Measurements from ENCODE around the gene CCN5. TPM values are rescaled to one million over a fixed set of nuclear protein-coding genes. Genes with fewer than 3 reads are reported as not detected.

Gene CCN5
- total RNA-seq, 2 experiments from 2014 or later: not detected

- CTCF ChIA-PET (ENCODE audit: unreplicated experiment): no interaction called here
- no peak overlapping the region for H2AFZ ChIP-seq (ENCODE audit: low read length)
- no TSS peak for BruUV-seq (replicated peaks)
- no peak for TF ChIP-seq EZH2phosphoT487 (IDR thresholded peaks at IDR 0.05; ENCODE audit: borderline replicate concordance, low read depth, low read length)
- no peak for TF ChIP-seq CTCF (conservative IDR thresholded peaks at IDR 0.05; ENCODE audit: low read length)
- H3K4me1 ChIP-seq (ENCODE audit: insufficient read depth, low read length, poor library complexity, severe bottlenecking): no peaks in the 10 kb centered on the region
- no peak overlapping the region for H3K4me2 ChIP-seq (ENCODE audit: low read length)
- intact Hi-C loops (cut with micrococcal nuclease; ENCODE audit: unreplicated experiment): no loop called here
- POLR2A ChIA-PET: interaction anchor here (0.6 kb wide), 1 partner anchor 401 kb away, joined by 3 read pairs; no protein-coding TSS in a partner anchor
- H3K36me3 ChIP-seq (ENCODE audit: insufficient read depth, low read length): no peaks in the 10 kb centered on the region
- H3K79me2 ChIP-seq (ENCODE audit: insufficient read depth, low read depth, low read length): no peaks in the 10 kb centered on the region
- H3K9me3 ChIP-seq (ENCODE audit: low read length): no peaks in the 10 kb centered on the region
- H4K20me1 ChIP-seq (ENCODE audit: insufficient read depth, low read length): no peaks in the 10 kb centered on the region
- no peak overlapping the region for H3K4me3 ChIP-seq (ENCODE audit: low read depth, low read length, poor library complexity, severe bottlenecking)
- H3K9me2 ChIP-seq (ENCODE audit: insufficient read depth, low read length): no peaks in the 10 kb centered on the region
- no peak for DNase-seq (ENCODE audit: low spot score)
- H3K27ac ChIP-seq (ENCODE audit: low read depth, low read length, poor library complexity, severe bottlenecking): no peak overlapping the region
These were observed 6.6 kb downstream of the CCN5 start for GRCh38 chr20:44721785-44722054.

GRCh38 chr20:44722990-44723389 lies 7.8 kb downstream of the CCN5 start:
- no peak overlapping the region for H3K4me2 ChIP-seq (ENCODE audit: low read length)
- no peak overlapping the region for H3K4me3 ChIP-seq (ENCODE audit: low read depth, low read length, poor library complexity, severe bottlenecking)
- no peaks in the 10 kb centered on the region for H3K36me3 ChIP-seq (ENCODE audit: insufficient read depth, low read length)
- POLR2A ChIA-PET: no interaction called here
- H3K9me2 ChIP-seq (ENCODE audit: insufficient read depth, low read length): no peaks in the 10 kb centered on the region
- H3K79me2 ChIP-seq (ENCODE audit: insufficient read depth, low read depth, low read length): no peaks in the 10 kb centered on the region
- H2AFZ ChIP-seq (ENCODE audit: low read length): no peak overlapping the region
- H3K27ac ChIP-seq (ENCODE audit: low read depth, low read length, poor library complexity, severe bottlenecking): no peak overlapping the region
- intact Hi-C loops (cut with micrococcal nuclease; ENCODE audit: unreplicated experiment): no loop called here
- BruUV-seq (replicated peaks): no TSS peak
- TF ChIP-seq CTCF (conservative IDR thresholded peaks at IDR 0.05; ENCODE audit: low read length): no peak
- no peak for TF ChIP-seq EZH2phosphoT487 (IDR thresholded peaks at IDR 0.05; ENCODE audit: borderline replicate concordance, low read depth, low read length)
- H4K20me1 ChIP-seq (ENCODE audit: insufficient read depth, low read length): no peaks in the 10 kb centered on the region
- no peaks in the 10 kb centered on the region for H3K9me3 ChIP-seq (ENCODE audit: low read length)
- no peak for DNase-seq (ENCODE audit: low spot score)
- H3K4me1 ChIP-seq (ENCODE audit: insufficient read depth, low read length, poor library complexity, severe bottlenecking): no peaks in the 10 kb centered on the region
- CTCF ChIA-PET (ENCODE audit: unreplicated experiment): no interaction called here

- TF ChIP-seq EZH2phosphoT487 (IDR thresholded peaks at IDR 0.05; ENCODE audit: borderline replicate concordance, low read depth, low read length) (no peak), CTCF (conservative IDR thresholded peaks at IDR 0.05; ENCODE audit: low read length) (no peak)
- H3K9me3 ChIP-seq (ENCODE audit: low read length): no peaks in the 10 kb centered on the region
- H3K9me2 ChIP-seq (ENCODE audit: insufficient read depth, low read length): no peaks in the 10 kb centered on the region
- H4K20me1 ChIP-seq (ENCODE audit: insufficient read depth, low read length): no peaks in the 10 kb centered on the region
- no peak overlapping the region for H3K4me2 ChIP-seq (ENCODE audit: low read length)
- no peak overlapping the region for H3K4me3 ChIP-seq (ENCODE audit: low read depth, low read length, poor library complexity, severe bottlenecking)
- ChIA-PET CTCF (ENCODE audit: unreplicated experiment) (no interaction called here), POLR2A (interaction anchor here (1.2 kb wide), 1 partner anchor 14 kb away, joined by 3 read pairs; no protein-coding TSS in a partner anchor)
- no peak overlapping the region for H3K27ac ChIP-seq (ENCODE audit: low read depth, low read length, poor library complexity, severe bottlenecking)
- no peak overlapping the region for H2AFZ ChIP-seq (ENCODE audit: low read length)
- H3K79me2 ChIP-seq (ENCODE audit: insufficient read depth, low read depth, low read length): no peaks in the 10 kb centered on the region
- no peak for DNase-seq (ENCODE audit: low spot score)
- intact Hi-C loops (cut with micrococcal nuclease; ENCODE audit: unreplicated experiment): no loop called here
- no peaks in the 10 kb centered on the region for H3K36me3 ChIP-seq (ENCODE audit: insufficient read depth, low read length)
- BruUV-seq (replicated peaks): no TSS peak
- no peaks in the 10 kb centered on the region for H3K4me1 ChIP-seq (ENCODE audit: insufficient read depth, low read length, poor library complexity, severe bottlenecking)
These were observed 8.2 kb downstream of the CCN5 start for GRCh38 chr20:44723391-44723790.
